Astrocyte (in vitro differentiated cells and primary cell): ENCODE data around the gene HMCN2. TPM values are rescaled to one million over a fixed set of nuclear protein-coding genes. Genes with fewer than 3 reads are reported as not detected.

Source experiments
- DNase-seq: peaks from one replicate; pipeline ENCODE4 v3.0.0-alpha.2; 2010; ENCODE audit warnings: low read depth
- FAIRE-seq: peaks from 2 replicates; lab custom pipeline; 2011; peaks lifted over from hg19 to GRCh38; lab: Jason Lieb, UNC
- H2AFZ ChIP-seq: 2 replicates; pipeline ENCODE4 v1.6.0; 2012; ENCODE audit warnings: low read depth, low read length, inconsistent platforms
- H3K27ac ChIP-seq: 2 replicates; pipeline ENCODE4 v1.5.1; 2011; ENCODE audit warnings: low read depth, low read length, inconsistent platforms
- H3K27me3 ChIP-seq: 2 replicates; pipeline ENCODE4 v1.6.0; 2011; ENCODE audit warnings: low read length, inconsistent platforms; ENCODE audit not compliant: insufficient read depth
- H3K36me3 ChIP-seq: 2 replicates; pipeline ENCODE4 v1.5.1; 2011; ENCODE audit warnings: low read length, inconsistent platforms; ENCODE audit not compliant: insufficient read depth
- H3K4me1 ChIP-seq: 2 replicates; pipeline ENCODE4 v1.5.1; 2011; ENCODE audit warnings: low read length, inconsistent platforms; ENCODE audit not compliant: insufficient read depth
- H3K4me2 ChIP-seq: 2 replicates; pipeline ENCODE4 v1.6.0; 2012; ENCODE audit warnings: low read length, inconsistent platforms
- H3K4me3 ChIP-seq: 2 replicates; pipeline ENCODE4 v1.5.1; 2011; ENCODE audit warnings: low read depth, mild to moderate bottlenecking, low read length, inconsistent platforms; ENCODE audit not compliant: insufficient read depth
- H3K79me2 ChIP-seq: 2 replicates; pipeline ENCODE4 v1.6.0; 2012; ENCODE audit warnings: mild to moderate bottlenecking, low read length, inconsistent platforms; ENCODE audit not compliant: insufficient read depth
- H3K9ac ChIP-seq: 2 replicates; pipeline ENCODE4 v1.6.0; 2012; ENCODE audit warnings: mild to moderate bottlenecking, low read length, inconsistent platforms
- H3K9me3 ChIP-seq: 2 replicates; pipeline ENCODE4 v1.5.1; 2012; ENCODE audit warnings: low read depth, mild to moderate bottlenecking, low read length, inconsistent platforms; ENCODE audit not compliant: insufficient read depth
- H4K20me1 ChIP-seq: 2 replicates; pipeline ENCODE4 v1.6.0; 2012; ENCODE audit warnings: low read length, inconsistent platforms; ENCODE audit not compliant: insufficient read depth
- H3K27ac Mint-ChIP-seq: one replicate; pipeline ENCODE4 v1.8.0; 2021; ENCODE audit warnings: mild to moderate bottlenecking, mixed read lengths; ENCODE audit not compliant: unreplicated experiment
- H3K27me3 Mint-ChIP-seq: one replicate; pipeline ENCODE4 v1.8.0; 2021; ENCODE audit warnings: low read depth, mixed read lengths; ENCODE audit not compliant: unreplicated experiment
- H3K36me3 Mint-ChIP-seq: one replicate; pipeline ENCODE4 v1.8.0; 2021; ENCODE audit warnings: low read depth, mixed read lengths; ENCODE audit not compliant: unreplicated experiment
- H3K4me1 Mint-ChIP-seq: one replicate; pipeline ENCODE4 v1.8.0; 2021; ENCODE audit warnings: low read depth, mixed read lengths; ENCODE audit not compliant: unreplicated experiment
- H3K4me3 Mint-ChIP-seq: one replicate; pipeline ENCODE4 v1.8.0; 2021; ENCODE audit warnings: mild to moderate bottlenecking, moderate library complexity, mixed read lengths; ENCODE audit not compliant: unreplicated experiment
- H3K9me3 Mint-ChIP-seq: one replicate; pipeline ENCODE4 v1.8.0; 2021; ENCODE audit warnings: mild to moderate bottlenecking, mixed read lengths; ENCODE audit not compliant: unreplicated experiment
- CTCF ChIP-seq: IDR thresholded peaks from 2 replicates; pipeline ENCODE4 v1.5.1; 2011; ENCODE audit warnings: low read depth, mild to moderate bottlenecking, inconsistent platforms, low read length, moderate library complexity; ENCODE audit not compliant: insufficient read depth
- EZH2 ChIP-seq: IDR thresholded peaks from 2 replicates; pipeline ENCODE4 v1.6.1; 2012; ENCODE audit warnings: mild to moderate bottlenecking, low read length, inconsistent platforms; ENCODE audit not compliant: insufficient read depth
- total RNA-seq: library from RNA; stranded (reverse); gene quantifications from 2 replicates; pipeline ENCODE4 v1.2.1, GENCODE V29; 2021

The HMCN2 gene
- total RNA-seq, 1 donor from 2014 or later, result 1.6 TPM

DNA sequence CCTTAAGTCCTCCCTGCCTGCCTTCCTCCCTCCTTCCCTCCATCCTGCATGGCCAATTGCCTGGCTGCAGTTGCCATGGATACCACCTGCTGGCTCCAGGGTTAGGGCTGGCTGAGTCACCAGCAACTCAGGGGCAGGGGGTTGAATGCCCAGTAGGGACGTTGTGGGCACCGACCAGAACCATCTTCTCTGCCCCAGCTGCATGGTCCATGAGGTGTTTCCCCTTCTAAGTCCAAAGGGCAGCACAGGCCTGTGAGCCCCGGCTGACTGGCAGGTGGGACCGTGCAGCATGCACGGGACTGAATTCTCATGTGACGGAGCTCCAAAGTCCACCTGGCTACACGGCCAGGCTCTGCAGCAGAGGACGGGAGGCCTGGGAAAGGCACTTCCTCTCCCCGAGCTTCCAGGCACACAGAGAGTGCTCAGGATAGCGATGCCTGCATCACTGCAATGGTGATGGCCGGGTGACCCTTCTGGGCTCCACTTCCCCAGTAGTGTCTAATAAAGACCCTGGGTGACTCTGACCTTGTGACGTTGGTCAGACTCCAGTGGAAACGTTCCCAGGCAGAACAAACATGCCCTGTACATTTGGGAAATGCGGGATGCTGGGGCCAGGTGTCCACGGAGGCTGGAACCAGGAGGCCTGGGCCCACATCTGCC lies 184.9 kb downstream of the HMCN2 start:
- FAIRE-seq, result no peak
- H3K9me3 Mint-ChIP-seq, result no peaks in the 10 kb centered on the region
- Histone ChIP-seq H3K79me2 (no peaks in the 10 kb centered on the region), H4K20me1 (peaks cover 4% of the 10 kb centered on the region), H3K27ac (no peak overlapping the region), H3K36me3 (no peaks in the 10 kb centered on the region), H3K4me1 (peaks cover 25% of the 10 kb centered on the region), H3K4me3 (no peak overlapping the region), H3K27me3 (no peaks in the 10 kb centered on the region), H3K9ac (no peak overlapping the region), H3K9me3 (peaks cover 5% of the 10 kb centered on the region), H3K4me2 (no peak overlapping the region), H2AFZ (no peak overlapping the region)
- TF ChIP-seq CTCF (no peak), EZH2 (no peak)
- H3K36me3 Mint-ChIP-seq, result peaks cover 8% of the 10 kb centered on the region
- H3K27ac Mint-ChIP-seq, result no peak overlapping the region
- peaks cover 57% of the 10 kb centered on the region for H3K4me1 Mint-ChIP-seq
- H3K27me3 Mint-ChIP-seq, result peaks cover 4% of the 10 kb centered on the region
- no peak for DNase-seq
- no peak overlapping the region for H3K4me3 Mint-ChIP-seq

DNA sequence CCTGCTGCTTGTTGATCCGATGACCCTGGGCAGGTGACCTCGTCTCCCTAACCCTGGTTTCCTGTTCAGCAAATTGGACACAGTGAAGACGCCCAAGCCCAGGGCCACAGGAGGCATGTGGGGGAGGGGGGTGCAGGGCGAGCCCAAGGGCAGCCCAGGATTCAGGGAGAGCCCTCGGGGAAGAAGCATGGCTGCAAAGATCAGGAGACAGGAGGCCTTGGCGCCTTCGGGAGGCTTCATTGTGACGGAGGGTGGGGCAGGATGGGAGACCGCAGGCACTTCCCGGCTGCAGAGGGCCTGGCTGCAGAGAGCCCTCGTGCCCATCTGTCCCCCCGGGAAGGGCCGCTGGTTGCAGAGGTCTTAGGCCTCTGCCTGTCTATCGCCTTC lies 185.4 kb downstream of the HMCN2 start:
- H3K4me3 Mint-ChIP-seq, result no peak overlapping the region
- FAIRE-seq, result no peak
- H2AFZ ChIP-seq, result no peak overlapping the region

More for the DNA sequence above, 185.4 kb downstream of the HMCN2 start:
- Histone ChIP-seq H3K9ac (no peak overlapping the region), H3K4me3 (no peak overlapping the region), H3K27me3 (no peaks in the 10 kb centered on the region), H3K4me2 (no peak overlapping the region), H4K20me1 (peaks cover 4% of the 10 kb centered on the region), H3K36me3 (no peaks in the 10 kb centered on the region), H3K9me3 (peaks cover 5% of the 10 kb centered on the region), H3K4me1 (peaks cover 21% of the 10 kb centered on the region), H3K79me2 (no peaks in the 10 kb centered on the region), H3K27ac (no peak overlapping the region)
- H3K4me1 Mint-ChIP-seq, result peaks cover 52% of the 10 kb centered on the region
- DNase-seq, result no peak
- peaks cover 4% of the 10 kb centered on the region for H3K27me3 Mint-ChIP-seq
- peaks cover 8% of the 10 kb centered on the region for H3K36me3 Mint-ChIP-seq
- no peaks in the 10 kb centered on the region for H3K9me3 Mint-ChIP-seq
- no peak overlapping the region for H3K27ac Mint-ChIP-seq
- TF ChIP-seq CTCF (no peak), EZH2 (no peak)
